Activated naive CD8-positive, alpha-beta T cell treated with anti-CD3 and anti-CD28 coated beads for 36 hours (primary cell): ENCODE results near the gene MICAL3. TPM values are rescaled to one million over a fixed set of nuclear protein-coding genes. Genes with fewer than 3 reads are reported as not detected.

Experiments
- DNase-seq: peaks from one replicate; pipeline ENCODE4 v3.0.0; 2021
- H3K27ac Mint-ChIP-seq: one replicate; pipeline ENCODE4 v1.8.0; 2022; ENCODE audit warnings: mild to moderate bottlenecking, moderate library complexity, mixed read lengths
- H3K27me3 Mint-ChIP-seq: one replicate; pipeline ENCODE4 v1.8.0; 2022; ENCODE audit warnings: mild to moderate bottlenecking, mixed read lengths
- H3K36me3 Mint-ChIP-seq: one replicate; pipeline ENCODE4 v1.8.0; 2021; ENCODE audit warnings: mild to moderate bottlenecking, mixed read lengths
- H3K4me1 Mint-ChIP-seq: one replicate; pipeline ENCODE4 v1.8.0; 2021; ENCODE audit warnings: mixed read lengths
- H3K4me3 Mint-ChIP-seq: one replicate; pipeline ENCODE4 v1.8.0; 2022; ENCODE audit warnings: mild to moderate bottlenecking, moderate library complexity, mixed read lengths
- H3K9me3 Mint-ChIP-seq: one replicate; pipeline ENCODE4 v1.8.0; 2022; ENCODE audit warnings: mixed read lengths
- total RNA-seq, 2 experiments: library from RNA; stranded (reverse); gene quantifications; one replicate each; pipeline ENCODE4 v1.2.3, GENCODE V29; 2021

Gene MICAL3
- total RNA-seq, 2 experiments from 2014 or later: 36.6 to 41.3 TPM

DNA sequence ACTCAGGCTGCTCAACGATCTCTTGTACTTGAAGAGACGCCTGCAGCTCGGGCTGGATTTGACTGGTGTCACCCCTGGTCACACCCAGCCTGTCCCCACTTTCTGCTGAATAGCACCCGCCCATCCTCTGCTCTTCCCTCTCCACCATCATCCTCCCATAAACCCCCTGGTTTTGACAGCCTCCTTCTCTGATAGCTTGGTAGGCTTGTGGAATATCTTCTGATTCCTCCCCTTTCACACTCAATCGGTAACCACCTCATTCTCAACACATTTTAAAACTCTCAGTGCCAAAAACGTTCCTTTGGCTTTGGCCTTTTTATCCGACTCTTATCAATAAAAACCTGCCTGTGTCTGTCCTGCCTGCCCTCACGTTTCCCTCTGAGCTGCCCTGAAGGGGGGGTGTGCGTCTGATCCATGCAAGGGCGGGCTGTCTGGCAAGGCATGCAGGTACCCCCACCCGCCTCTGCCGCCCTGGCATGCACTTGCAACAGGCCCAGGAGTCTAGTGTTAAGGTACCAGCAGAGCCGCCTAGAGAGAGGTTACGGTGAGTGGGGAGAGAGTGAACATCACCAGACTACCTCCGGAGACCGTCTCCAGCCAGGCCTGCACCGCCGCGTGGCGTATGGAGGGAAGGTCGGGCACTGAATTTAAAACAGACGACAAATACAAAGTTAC, 198.3 kb downstream of the MICAL3 start:
- Mint-ChIP-seq H3K9me3 (no peaks in the 10 kb centered on the region), H3K27me3 (no peaks in the 10 kb centered on the region), H3K27ac (no peak overlapping the region)

DNA sequence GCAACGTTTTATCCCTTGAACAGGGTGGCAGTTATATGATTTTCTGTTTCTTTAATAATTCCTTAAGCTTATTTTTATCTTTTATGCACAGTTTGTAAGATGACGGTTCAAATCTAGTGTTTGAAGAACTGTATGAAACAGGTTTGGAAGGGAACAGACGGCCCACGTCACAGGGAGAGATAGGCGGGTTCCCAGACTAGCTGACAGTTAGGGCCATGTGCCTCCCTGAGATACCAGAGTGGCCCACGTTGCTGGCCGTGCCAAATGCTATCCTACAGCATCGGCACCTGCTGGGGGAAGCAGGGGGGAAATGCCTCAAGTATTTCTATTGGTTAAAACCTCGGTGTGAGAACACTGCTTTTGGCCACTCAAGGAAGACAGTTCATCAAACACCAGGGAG, 199.9 kb downstream of the MICAL3 start:
- peaks cover 2% of the 10 kb centered on the region for H3K36me3 Mint-ChIP-seq

More for the DNA sequence above, 198.3 kb downstream of the MICAL3 start:
- Mint-ChIP-seq H3K4me1 (peaks cover 4% of the 10 kb centered on the region), H3K36me3 (peaks cover 5% of the 10 kb centered on the region), H3K4me3 (no peak overlapping the region)
- DNase-seq: no peak

DNA sequence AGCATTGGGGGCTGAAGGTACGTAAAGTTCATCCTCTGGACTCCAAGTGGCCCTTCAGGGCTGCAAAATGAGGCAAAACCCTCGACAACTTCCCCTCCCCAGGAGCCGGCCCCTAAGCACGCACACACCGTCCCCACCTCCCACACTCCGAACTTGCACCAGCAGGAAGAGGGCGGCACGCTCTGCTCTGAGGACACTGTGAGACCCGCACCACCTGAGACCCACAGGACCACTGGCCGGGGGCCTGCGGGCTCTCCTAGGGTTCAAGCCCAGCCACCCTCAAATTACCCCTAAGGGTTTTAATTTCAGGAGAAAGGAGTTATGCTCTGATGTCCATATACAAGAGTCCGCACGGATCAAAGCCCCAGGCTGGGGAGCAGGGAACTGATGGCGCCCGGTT, 200.4 kb downstream of the MICAL3 start:
- no peak for DNase-seq
- Mint-ChIP-seq H3K4me1 (no peaks in the 10 kb centered on the region), H3K27ac (no peak overlapping the region), H3K9me3 (no peaks in the 10 kb centered on the region), H3K4me3 (no peak overlapping the region), H3K27me3 (no peaks in the 10 kb centered on the region), H3K36me3 (peaks cover 2% of the 10 kb centered on the region)

More for the DNA sequence above, 199.9 kb downstream of the MICAL3 start:
- Mint-ChIP-seq H3K4me3 (no peak overlapping the region), H3K27ac (no peak overlapping the region), H3K27me3 (no peaks in the 10 kb centered on the region), H3K9me3 (no peaks in the 10 kb centered on the region), H3K4me1 (no peaks in the 10 kb centered on the region)
- DNase-seq: no peak

DNA sequence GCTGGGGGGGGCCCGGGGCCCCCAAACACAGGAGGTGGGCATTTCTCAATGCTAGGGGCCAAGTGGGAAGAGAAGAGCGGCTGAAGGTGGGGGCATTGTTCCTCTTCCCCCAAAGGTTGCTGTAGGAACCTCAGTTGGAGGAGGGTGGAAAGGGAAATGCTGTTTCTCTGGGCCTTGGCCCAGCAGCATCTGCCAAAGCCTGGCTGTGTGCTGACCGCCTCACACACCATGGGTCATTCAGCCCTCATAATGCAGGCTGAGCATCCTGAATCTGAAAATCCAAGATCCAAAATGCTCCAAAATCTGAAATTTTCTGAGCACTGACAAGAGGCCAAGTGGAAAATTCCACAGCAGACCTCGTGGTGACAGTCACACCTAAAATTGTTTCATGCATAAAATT, 201.1 kb downstream of the MICAL3 start:
- no peaks in the 10 kb centered on the region for H3K27me3 Mint-ChIP-seq
- DNase-seq: no peak
- H3K27ac Mint-ChIP-seq: no peak overlapping the region
- no peak overlapping the region for H3K4me3 Mint-ChIP-seq
- H3K36me3 Mint-ChIP-seq: peaks cover 2% of the 10 kb centered on the region
- no peaks in the 10 kb centered on the region for H3K4me1 Mint-ChIP-seq
- no peaks in the 10 kb centered on the region for H3K9me3 Mint-ChIP-seq

DNA sequence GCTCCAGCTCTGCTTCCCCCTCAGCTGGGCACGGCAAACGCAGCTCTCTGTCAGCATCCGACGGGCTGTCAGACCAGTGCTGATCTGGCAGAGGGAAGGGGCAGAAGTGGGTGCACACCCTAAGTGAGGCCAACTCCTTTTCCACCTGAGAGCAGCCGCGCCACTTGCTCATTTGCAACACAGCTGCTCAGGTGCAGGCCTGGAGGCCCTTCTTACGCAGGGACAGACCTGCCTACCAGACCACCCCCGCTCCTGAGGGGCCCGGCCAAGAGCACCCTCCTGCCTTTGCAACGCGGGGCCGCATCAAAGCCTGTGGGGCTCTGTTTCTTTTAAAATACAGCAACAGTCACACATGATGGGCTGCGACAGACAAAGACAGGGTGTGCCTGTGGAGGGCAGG, 202.3 kb downstream of the MICAL3 start:
- no peak for DNase-seq
- Mint-ChIP-seq H3K4me3 (no peak overlapping the region), H3K27ac (no peak overlapping the region), H3K27me3 (no peaks in the 10 kb centered on the region), H3K4me1 (no peaks in the 10 kb centered on the region), H3K36me3 (no peaks in the 10 kb centered on the region), H3K9me3 (no peaks in the 10 kb centered on the region)

DNA sequence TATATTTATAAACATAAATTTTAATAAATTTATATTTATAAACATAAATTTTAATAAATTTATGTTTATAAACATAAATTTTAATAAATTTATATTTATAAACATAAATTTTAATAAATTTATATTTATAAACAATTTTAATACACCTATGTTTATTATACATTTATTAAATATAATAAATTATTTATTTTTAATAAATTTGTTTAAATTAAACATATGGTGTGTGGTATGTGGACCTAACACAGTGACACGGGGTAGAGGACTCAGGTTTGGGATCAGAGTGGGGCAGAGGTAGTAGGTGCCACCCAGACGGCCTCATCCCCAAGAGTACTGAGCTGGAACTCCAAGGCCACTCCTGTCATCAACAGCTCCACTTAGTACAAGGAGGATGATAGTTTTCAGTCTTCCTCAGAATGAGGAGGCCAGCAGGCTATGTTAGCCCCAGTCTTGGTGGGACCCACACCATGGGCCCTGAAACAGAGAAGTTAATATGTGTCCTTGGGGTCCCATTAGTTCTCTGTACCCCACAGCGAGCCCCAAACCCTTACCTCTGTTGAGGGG, 203.4 kb downstream of the MICAL3 start:
- Mint-ChIP-seq H3K4me1 (no peaks in the 10 kb centered on the region), H3K27me3 (no peaks in the 10 kb centered on the region), H3K4me3 (no peak overlapping the region), H3K27ac (no peak overlapping the region), H3K36me3 (no peaks in the 10 kb centered on the region), H3K9me3 (no peaks in the 10 kb centered on the region)
- no peak for DNase-seq

DNA sequence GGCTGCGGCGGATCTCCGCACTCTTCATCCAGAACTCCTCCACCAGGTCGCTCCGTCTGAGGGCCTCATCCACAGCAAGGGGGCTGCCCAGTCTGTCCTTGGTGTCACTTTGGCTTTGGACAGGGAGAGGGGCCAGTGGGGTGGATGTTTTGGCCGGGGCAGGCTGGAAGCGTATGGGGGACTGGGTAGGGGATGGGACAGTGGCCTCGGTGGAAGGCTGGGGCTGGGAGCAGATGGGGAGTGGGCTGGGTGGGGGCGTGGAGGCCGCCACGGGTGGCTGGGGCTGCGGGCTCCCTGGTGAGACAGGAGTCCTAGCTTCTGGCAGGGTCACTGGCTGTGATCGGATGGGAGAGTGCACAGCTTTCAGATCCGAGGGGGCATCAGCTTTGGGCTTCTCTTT, 205.7 kb downstream of the MICAL3 start:
- DNase-seq: no peak
- Mint-ChIP-seq H3K36me3 (peaks cover 5% of the 10 kb centered on the region), H3K9me3 (no peaks in the 10 kb centered on the region), H3K4me1 (peaks cover 6% of the 10 kb centered on the region), H3K27ac (no peak overlapping the region), H3K27me3 (no peaks in the 10 kb centered on the region), H3K4me3 (no peak overlapping the region)

DNA sequence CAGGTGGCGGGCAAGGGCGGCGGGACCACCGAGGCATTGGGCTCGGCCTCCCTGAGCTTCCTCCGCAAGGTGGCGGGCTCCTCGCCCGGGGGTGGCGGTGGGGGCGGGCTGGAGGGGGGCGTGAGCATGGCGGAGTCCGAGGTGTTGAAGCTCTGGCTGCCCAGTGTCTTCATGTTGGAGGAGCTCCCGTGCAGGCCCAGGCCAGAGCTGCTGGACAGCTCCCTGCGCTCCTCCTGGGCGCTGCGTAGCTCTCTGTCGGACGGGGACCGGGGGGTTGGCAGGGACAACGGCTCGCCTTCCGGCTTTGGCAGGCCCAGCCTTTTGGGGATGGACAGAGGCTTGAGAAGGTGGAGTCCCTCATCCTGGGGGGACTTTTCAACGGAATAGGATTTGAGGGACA, 206.2 kb downstream of the MICAL3 start:
- Mint-ChIP-seq H3K4me3 (no peak overlapping the region), H3K4me1 (peaks cover 6% of the 10 kb centered on the region), H3K27me3 (no peaks in the 10 kb centered on the region), H3K27ac (no peak overlapping the region), H3K36me3 (peaks cover 5% of the 10 kb centered on the region), H3K9me3 (no peaks in the 10 kb centered on the region)
- no peak for DNase-seq

DNA sequence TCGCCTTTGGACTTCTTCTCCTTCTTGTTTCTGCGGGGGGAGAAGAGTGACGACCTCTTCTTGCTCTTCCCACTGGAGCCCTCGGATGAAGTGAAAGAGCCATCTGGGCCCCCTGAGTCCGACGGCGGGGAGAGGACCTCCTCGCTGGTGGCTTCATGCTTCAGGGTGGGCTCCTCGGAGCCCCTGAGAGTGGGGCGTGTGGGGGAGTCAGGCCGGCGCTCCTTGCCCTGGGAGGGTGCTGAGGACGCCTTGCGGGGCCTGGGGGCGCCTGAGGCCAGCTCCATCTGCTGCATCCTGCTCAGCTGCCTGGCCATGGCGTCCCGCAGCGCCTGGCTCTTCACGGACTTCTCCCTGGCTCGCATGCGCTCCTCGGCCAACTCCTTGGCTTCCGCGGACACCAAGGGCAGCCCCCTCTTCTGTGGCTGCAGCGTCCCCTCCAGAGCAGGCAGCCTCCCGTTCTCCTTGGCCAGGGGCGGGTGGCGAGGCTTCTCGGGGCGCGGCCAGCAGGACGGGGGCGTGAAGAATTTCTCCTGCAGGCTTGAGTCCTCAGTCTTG, 206.8 kb downstream of the MICAL3 start:
- no peak for DNase-seq
- Mint-ChIP-seq H3K4me3 (no peak overlapping the region), H3K36me3 (peaks cover 5% of the 10 kb centered on the region), H3K27me3 (no peaks in the 10 kb centered on the region), H3K9me3 (no peaks in the 10 kb centered on the region), H3K4me1 (peaks cover 6% of the 10 kb centered on the region), H3K27ac (no peak overlapping the region)

DNA sequence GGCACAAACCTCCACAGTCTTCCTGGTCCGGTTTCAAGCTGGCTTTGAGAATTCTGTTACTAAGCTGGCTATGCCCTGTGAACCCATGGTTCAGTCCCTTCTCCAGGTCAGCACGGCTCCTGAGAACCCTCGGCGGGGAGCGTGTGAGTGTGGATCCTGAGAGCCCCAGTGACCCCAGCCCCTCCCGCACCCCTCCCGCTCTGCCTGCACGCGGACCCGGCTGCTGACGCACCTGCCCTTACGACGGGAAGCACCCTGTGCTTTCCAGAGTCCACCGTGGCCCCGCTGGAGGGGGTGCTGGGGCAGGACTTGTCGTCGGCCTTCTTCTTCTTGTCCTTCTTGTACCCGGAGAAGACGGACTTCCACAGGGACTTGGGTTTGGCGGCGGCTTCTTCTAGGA, 207.3 kb downstream of the MICAL3 start:
- Mint-ChIP-seq H3K27me3 (no peaks in the 10 kb centered on the region), H3K4me3 (no peak overlapping the region), H3K9me3 (no peaks in the 10 kb centered on the region), H3K27ac (no peak overlapping the region), H3K4me1 (peaks cover 6% of the 10 kb centered on the region), H3K36me3 (peaks cover 5% of the 10 kb centered on the region)
- DNase-seq: no peak

DNA sequence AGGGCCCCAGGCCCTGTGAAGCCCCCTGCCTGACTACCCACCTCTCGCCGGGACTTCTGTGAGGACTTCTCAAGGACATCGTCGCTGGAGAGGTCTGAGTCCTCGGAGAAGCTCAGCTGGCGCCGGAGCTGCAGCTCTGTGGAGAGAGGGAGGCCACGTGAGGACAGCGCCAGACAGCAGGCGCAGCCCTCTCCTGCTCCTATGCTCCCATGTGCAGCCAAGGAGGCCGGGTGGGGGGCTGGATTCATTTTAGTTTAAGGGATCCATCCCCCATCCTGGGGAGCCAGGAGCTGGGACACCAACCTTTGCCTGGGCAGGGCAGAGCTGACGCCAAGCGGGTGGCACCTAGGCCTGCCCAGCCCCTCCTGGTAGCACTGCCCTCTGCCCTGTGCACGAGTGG, 207.7 kb downstream of the MICAL3 start:
- DNase-seq: no peak
- no peak overlapping the region for H3K27ac Mint-ChIP-seq
- H3K36me3 Mint-ChIP-seq: peaks cover 5% of the 10 kb centered on the region
- H3K4me1 Mint-ChIP-seq: peaks cover 6% of the 10 kb centered on the region
- no peaks in the 10 kb centered on the region for H3K9me3 Mint-ChIP-seq
- no peak overlapping the region for H3K4me3 Mint-ChIP-seq
- no peaks in the 10 kb centered on the region for H3K27me3 Mint-ChIP-seq

DNA sequence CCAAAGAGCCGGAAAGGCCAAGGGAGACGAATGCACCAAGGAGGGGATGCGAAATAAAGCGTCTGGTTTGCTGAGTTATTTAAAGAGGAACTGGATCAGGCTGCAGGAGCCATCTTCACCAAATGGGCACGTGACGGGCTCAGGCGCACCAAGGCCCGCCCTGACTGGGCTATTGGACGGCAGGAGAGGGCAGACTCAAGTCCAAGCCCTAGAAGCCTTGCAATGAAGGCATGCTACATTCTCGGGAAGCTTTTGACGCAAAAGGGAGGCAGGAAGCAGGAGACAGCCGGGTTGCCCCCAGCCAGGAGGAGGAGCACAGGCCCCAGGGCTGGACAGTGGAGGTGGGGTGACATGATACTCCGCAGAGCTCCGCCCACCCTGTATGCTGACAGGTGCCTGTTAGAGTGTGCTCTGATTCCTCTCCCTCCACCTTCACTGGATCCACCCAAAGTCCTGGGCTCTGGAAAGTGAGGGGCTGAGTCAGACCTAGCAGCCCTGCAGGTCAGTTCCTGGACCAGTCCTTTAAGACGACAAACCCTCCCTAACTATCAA, 208.6 kb downstream of the MICAL3 start:
- no peak for DNase-seq
- Mint-ChIP-seq H3K36me3 (peaks cover 5% of the 10 kb centered on the region), H3K27ac (no peak overlapping the region), H3K9me3 (no peaks in the 10 kb centered on the region), H3K27me3 (no peaks in the 10 kb centered on the region), H3K4me1 (peaks cover 6% of the 10 kb centered on the region), H3K4me3 (no peak overlapping the region)

DNA sequence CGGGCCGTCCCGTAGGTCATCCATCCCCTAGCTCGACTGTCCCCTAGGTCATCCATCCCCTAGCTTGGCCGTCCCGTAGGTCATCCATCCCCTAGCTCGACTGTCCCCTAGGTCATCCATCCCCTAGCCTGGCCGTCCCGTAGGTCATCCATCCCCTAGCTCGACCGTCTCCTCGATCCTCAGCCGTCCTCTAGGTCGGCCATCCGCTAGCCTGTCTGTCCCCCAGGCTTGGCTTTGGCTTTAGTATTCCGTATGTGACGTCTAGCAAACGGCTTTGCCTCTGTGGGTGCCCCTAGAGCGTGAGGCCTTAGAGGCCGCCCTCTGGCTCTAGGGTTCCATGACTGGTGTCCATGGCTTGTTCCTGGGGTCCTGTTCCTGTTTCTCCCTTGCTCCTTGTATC, 209.5 kb downstream of the MICAL3 start:
- H3K36me3 Mint-ChIP-seq: peaks cover 5% of the 10 kb centered on the region
- no peaks in the 10 kb centered on the region for H3K9me3 Mint-ChIP-seq
- H3K4me3 Mint-ChIP-seq: no peak overlapping the region
- H3K27me3 Mint-ChIP-seq: no peaks in the 10 kb centered on the region
- no peak for DNase-seq
- peaks cover 6% of the 10 kb centered on the region for H3K4me1 Mint-ChIP-seq
- H3K27ac Mint-ChIP-seq: no peak overlapping the region

DNA sequence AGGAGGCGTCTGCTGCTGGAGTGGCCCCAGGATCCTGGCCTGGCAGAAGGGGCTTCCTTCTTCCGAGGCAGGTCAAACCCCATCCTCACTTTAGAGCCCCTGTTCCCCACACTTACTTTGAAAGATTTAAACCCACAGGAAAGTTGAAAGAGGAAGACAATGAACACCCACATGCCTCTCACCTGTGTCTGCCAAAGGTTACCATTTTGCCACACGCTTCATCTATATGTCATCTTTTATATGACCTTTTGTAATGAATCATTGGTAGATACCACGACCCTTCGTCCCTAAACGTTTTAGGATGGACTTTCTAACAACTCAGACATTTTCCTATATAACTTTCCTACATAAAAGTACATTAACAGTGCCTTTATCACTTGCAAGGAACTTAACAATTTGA, 210.3 kb downstream of the MICAL3 start:
- H3K9me3 Mint-ChIP-seq: no peaks in the 10 kb centered on the region
- H3K27me3 Mint-ChIP-seq: no peaks in the 10 kb centered on the region
- DNase-seq: no peak
- H3K27ac Mint-ChIP-seq: no peak overlapping the region
- peaks cover 6% of the 10 kb centered on the region for H3K4me1 Mint-ChIP-seq
- H3K4me3 Mint-ChIP-seq: no peak overlapping the region
- peaks cover 5% of the 10 kb centered on the region for H3K36me3 Mint-ChIP-seq

DNA sequence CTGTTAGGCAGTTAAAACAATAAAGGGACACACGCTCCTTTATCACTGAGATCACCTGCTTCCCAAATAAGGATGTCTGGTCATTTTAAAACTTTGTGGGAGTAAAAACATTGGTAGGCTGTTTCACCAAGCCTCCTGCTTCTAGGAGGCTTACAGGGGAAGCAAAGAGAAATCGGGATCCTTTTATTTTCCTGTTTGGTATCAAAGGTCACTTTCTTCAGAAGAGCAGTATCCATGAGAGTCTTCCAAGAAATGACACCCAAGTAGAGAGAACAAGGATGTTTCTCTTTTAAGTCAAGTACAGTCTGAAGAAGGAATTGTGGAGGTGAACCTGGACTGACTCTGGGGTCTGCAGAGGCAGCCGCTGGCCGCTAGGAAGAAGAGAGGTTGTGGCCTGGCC, 213.2 kb downstream of the MICAL3 start:
- Mint-ChIP-seq H3K4me3 (no peak overlapping the region), H3K27me3 (no peaks in the 10 kb centered on the region), H3K36me3 (peaks cover 5% of the 10 kb centered on the region), H3K4me1 (peaks cover 6% of the 10 kb centered on the region), H3K27ac (no peak overlapping the region), H3K9me3 (no peaks in the 10 kb centered on the region)
- no peak for DNase-seq
